DND-41 (cell line): ENCODE results near the gene RDH5.

Experiments
- ATAC-seq: fragments of 200-7000 bp; cut with Tn5 transposase; 3 replicates; pipeline ENCODE4 v1.9.1; 2021; ENCODE audit warnings: low read depth; ENCODE audit not compliant: insufficient read depth
- DNase-seq: peaks from one replicate; pipeline ENCODE4 v3.0.0-alpha.2; 2020
- H2AFZ ChIP-seq: 2 replicates; pipeline ENCODE4 v1.6.0; 2012; ENCODE audit warnings: low read depth, low read length
- H3K27ac ChIP-seq: 2 replicates; pipeline ENCODE4 v1.5.1; 2012; ENCODE audit warnings: low read length, inconsistent platforms
- H3K27me3 ChIP-seq: fragments of 200-600 bp; sonication (generic); 2 replicates; pipeline ENCODE4 v1.6.0; 2012; ENCODE audit warnings: low read length, mild to moderate bottlenecking, inconsistent platforms; ENCODE audit not compliant: insufficient read depth, poor library complexity
- H3K36me3 ChIP-seq: 2 replicates; pipeline ENCODE4 v1.5.1; 2012; ENCODE audit warnings: low read length, inconsistent platforms; ENCODE audit not compliant: insufficient read depth
- H3K4me1 ChIP-seq: 2 replicates; pipeline ENCODE4 v1.5.1; 2012; ENCODE audit warnings: mild to moderate bottlenecking, low read length; ENCODE audit not compliant: insufficient read depth
- H3K4me2 ChIP-seq: 2 replicates; pipeline ENCODE4 v1.6.0; 2012; ENCODE audit warnings: mild to moderate bottlenecking, moderate library complexity, low read length, inconsistent platforms; ENCODE audit not compliant: insufficient read depth
- H3K4me3 ChIP-seq, 2 experiments: fragments of 200-600 bp in 1 of 2; shearing (Covaris generic) in 1 of 2; 2 replicates each; pipeline ENCODE4 v1.5.1; 2012 to 2016; ENCODE audit warnings: inconsistent platforms in 2 of 2, low read length in 2 of 2, mild to moderate bottlenecking in 2 of 2, low read depth in 1 of 2, moderate library complexity in 1 of 2
- H3K79me2 ChIP-seq: 2 replicates; pipeline ENCODE4 v1.6.0; 2012; ENCODE audit warnings: low read length, inconsistent platforms; ENCODE audit not compliant: insufficient read depth
- H3K9ac ChIP-seq: 2 replicates; pipeline ENCODE4 v1.6.0; 2012; ENCODE audit warnings: low read depth, mild to moderate bottlenecking, inconsistent platforms, low read length, moderate library complexity
- H3K9me3 ChIP-seq: 2 replicates; pipeline ENCODE4 v1.5.1; 2012; ENCODE audit warnings: low read length, moderate library complexity, mild to moderate bottlenecking, inconsistent platforms; ENCODE audit not compliant: insufficient read depth, severe bottlenecking
- H4K20me1 ChIP-seq: 2 replicates; pipeline ENCODE4 v1.6.0; 2012; ENCODE audit warnings: low read length; ENCODE audit not compliant: insufficient read depth
- EZH2 ChIP-seq: IDR thresholded peaks from 3 replicates; pipeline ENCODE4 v1.6.1; 2012; ENCODE audit warnings: borderline replicate concordance, low read depth, mild to moderate bottlenecking, moderate library complexity, low read length, inconsistent platforms; ENCODE audit not compliant: severe bottlenecking
- TF ChIP-seq, protein P1 (sequence below): IDR thresholded peaks from 2 replicates; pipeline ENCODE4 v1.5.1; 2012; ENCODE audit warnings: borderline replicate concordance, low read length, moderate library complexity, mild to moderate bottlenecking; ENCODE audit not compliant: poor library complexity, severe bottlenecking; ENCODE audit errors: extremely low read depth

Gene RDH5

DNA sequence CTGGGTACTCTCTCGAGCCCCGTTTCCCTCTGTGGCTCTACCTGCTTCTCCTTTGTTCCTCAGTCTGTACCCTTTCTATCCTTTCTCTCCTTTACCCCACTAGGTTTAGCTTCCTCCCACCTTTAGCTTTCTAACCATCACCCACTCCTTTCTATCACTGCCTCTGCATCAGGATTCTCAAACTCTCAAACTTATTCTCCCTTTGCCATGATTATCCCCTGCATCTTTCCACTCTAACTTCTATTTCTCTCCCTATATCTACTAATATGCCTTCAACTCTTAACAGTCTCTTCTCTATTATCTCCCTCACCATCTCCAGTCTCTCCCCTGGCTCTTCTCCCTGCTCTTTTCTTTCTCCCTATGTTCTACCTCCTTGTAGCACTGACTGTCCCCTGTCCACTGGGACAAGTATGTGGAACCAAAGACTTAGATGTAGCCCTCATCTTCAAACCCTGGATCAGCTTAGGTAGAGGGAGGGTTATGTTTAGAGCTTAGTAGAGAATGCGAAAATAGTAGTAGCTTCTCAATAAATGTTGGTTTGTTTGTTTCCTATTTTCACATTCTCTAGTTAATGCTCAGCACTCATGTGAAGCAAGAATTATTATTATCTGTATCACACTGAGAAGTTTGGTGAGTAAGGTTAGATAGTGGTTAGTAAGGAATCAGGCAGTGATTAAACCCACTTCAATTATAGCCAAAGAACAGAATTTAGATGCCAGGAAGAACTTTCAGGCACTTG, 26.1 kb downstream of the RDH5 start:
- Histone ChIP-seq H4K20me1 (peaks cover 30% of the 10 kb centered on the region; the same call in 1 of the 2 replicates), H3K9ac (no peak overlapping the region), H3K27me3 (no peaks in the 10 kb centered on the region), H3K9me3 (no peaks in the 10 kb centered on the region), H3K79me2 (peaks cover 14% of the 10 kb centered on the region), H3K4me1 (peaks cover 35% of the 10 kb centered on the region), H3K27ac (no peak overlapping the region), H3K4me2 (no peak overlapping the region), H3K4me3 (no peak overlapping the region), H2AFZ (no peak overlapping the region), H3K36me3 (peaks cover 23% of the 10 kb centered on the region)
- no peak for TF ChIP-seq EZH2
- TF ChIP-seq, protein P1, sequence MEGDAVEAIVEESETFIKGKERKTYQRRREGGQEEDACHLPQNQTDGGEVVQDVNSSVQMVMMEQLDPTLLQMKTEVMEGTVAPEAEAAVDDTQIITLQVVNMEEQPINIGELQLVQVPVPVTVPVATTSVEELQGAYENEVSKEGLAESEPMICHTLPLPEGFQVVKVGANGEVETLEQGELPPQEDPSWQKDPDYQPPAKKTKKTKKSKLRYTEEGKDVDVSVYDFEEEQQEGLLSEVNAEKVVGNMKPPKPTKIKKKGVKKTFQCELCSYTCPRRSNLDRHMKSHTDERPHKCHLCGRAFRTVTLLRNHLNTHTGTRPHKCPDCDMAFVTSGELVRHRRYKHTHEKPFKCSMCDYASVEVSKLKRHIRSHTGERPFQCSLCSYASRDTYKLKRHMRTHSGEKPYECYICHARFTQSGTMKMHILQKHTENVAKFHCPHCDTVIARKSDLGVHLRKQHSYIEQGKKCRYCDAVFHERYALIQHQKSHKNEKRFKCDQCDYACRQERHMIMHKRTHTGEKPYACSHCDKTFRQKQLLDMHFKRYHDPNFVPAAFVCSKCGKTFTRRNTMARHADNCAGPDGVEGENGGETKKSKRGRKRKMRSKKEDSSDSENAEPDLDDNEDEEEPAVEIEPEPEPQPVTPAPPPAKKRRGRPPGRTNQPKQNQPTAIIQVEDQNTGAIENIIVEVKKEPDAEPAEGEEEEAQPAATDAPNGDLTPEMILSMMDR = no peak
- DNase-seq (no peak), ATAC-seq (no peak)

DNA sequence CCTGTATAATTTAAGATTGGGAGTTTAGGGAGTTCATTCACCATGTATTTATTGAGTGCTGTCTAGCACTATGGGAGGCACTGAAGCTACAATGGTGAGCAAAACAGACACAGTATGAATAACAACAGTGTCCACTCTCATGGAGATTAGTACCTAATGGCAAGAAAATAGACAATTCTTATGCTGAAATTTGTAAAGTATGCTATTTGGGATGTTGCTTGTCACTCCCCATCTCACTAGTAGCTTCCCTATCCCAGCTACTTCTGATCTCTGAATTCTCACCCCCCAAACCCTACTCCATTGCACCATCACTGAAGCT, 26.7 kb downstream of the RDH5 start:
- peaks cover 30% of the 10 kb centered on the region; the same call in 1 of the 2 replicates for H4K20me1 ChIP-seq
- H3K27me3 ChIP-seq = no peaks in the 10 kb centered on the region
- DNase-seq (no peak), ATAC-seq (no peak)
- no peak overlapping the region for H2AFZ ChIP-seq
- H3K4me3 ChIP-seq = no peak overlapping the region
- H3K9me3 ChIP-seq = no peaks in the 10 kb centered on the region
- H3K4me1 ChIP-seq = peaks cover 35% of the 10 kb centered on the region
- TF ChIP-seq, protein P1 = no peak
- no peak overlapping the region for H3K27ac ChIP-seq
- H3K36me3 ChIP-seq = peaks cover 28% of the 10 kb centered on the region
- no peak overlapping the region for H3K9ac ChIP-seq
- no peak overlapping the region for H3K4me2 ChIP-seq
- peaks cover 14% of the 10 kb centered on the region for H3K79me2 ChIP-seq

GRCh38 chr12:55748230-55748993, 28.2 kb downstream of the RDH5 start:
- Histone ChIP-seq H3K4me1 (peaks cover 27% of the 10 kb centered on the region), H3K27me3 (no peaks in the 10 kb centered on the region), H3K4me2 (no peak overlapping the region), H2AFZ (no peak overlapping the region), H3K36me3 (peaks cover 43% of the 10 kb centered on the region), H3K4me3 (no peak overlapping the region), H3K9ac (no peak overlapping the region), H3K9me3 (no peaks in the 10 kb centered on the region), H4K20me1 (peaks cover 30% of the 10 kb centered on the region; the same call in 1 of the 2 replicates), H3K79me2 (peaks cover 14% of the 10 kb centered on the region), H3K27ac (no peak overlapping the region)
- ATAC-seq (no peak), DNase-seq (no peak)
- TF ChIP-seq EZH2 = no peak
- TF ChIP-seq, protein P1 = no peak
